HL-60/S4 treated with phorbol 12-myristate 13-acetate at 8.2 ng/mL for 4 days and 3 days (cell line): ENCODE results near the gene PGLYRP4.

Source experiments
- in situ Hi-C: fragments of 300-500 bp; cut with MboI; formaldehyde crosslinking; loops from 2 replicates; pipeline ENCODE4 v1.15.0; 2022; ENCODE audit warnings: low sequenced_read_pairs

The PGLYRP4 gene

GRCh38 chr1:153293851-153294250 lies 54.8 kb downstream of the PGLYRP4 start:
- in situ Hi-C loops, result no loop called here

- in situ Hi-C loops, result no loop called here
These were observed 55.2 kb downstream of the PGLYRP4 start for GRCh38 chr1:153293480-153293775.

GRCh38 chr1:153292740-153293479 lies 55.7 kb downstream of the PGLYRP4 start:
- in situ Hi-C loops, result no loop called here

GRCh38 chr1:153292185-153292584 lies 56.5 kb downstream of the PGLYRP4 start:
- in situ Hi-C loops, result no loop called here

GRCh38 chr1:153291514-153291913 lies 57.1 kb downstream of the PGLYRP4 start:
- in situ Hi-C loops, result no loop called here

GRCh38 chr1:153288634-153289275 lies 59.9 kb downstream of the PGLYRP4 start:
- in situ Hi-C loops, result no loop called here
